Ecto neural progenitor cell (in vitro differentiated cells): Measurements from ENCODE around the gene KDM1B.
"Not testable (repeated sequence)": the region's sequence is repeated elsewhere in the genome, so short reads cannot be mapped to it uniquely, and the experiment has no call there.

Experiments
- DNase-seq: peaks from one replicate; pipeline ENCODE4 v3.0.0-alpha.2; 2018; ENCODE audit warnings: low spot score

Gene KDM1B

GRCh38 chr6:18148304-18149025, 6.8 kb upstream of the KDM1B start:
- no peak for DNase-seq

DNA sequence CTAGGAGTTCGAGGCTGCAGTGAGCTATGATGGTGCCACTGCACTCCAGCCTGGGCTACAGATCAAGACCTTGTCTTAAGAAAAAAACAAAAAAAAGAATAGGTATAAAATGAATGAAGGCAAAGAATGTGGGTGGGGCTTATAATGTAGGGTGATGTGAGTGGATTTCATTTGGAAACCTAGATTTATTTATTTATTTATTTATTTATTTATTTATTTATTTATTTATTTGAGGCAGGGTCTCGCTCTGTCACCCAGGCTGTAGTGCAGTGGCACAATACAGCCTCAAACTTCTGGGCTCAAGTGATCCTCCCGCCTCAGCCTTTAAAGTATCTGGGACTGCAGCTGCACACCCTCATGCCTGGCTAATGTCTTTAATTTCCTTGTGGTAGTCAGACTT, 3.8 kb upstream of the KDM1B start:
- not testable (repeated sequence) for DNase-seq

GRCh38 chr6:18151801-18152200, 3.4 kb upstream of the KDM1B start:
- DNase-seq: no peak

- DNase-seq: no peak
Measured at GRCh38 chr6:18153311-18153703, 1.9 kb upstream of the KDM1B start.

DNA sequence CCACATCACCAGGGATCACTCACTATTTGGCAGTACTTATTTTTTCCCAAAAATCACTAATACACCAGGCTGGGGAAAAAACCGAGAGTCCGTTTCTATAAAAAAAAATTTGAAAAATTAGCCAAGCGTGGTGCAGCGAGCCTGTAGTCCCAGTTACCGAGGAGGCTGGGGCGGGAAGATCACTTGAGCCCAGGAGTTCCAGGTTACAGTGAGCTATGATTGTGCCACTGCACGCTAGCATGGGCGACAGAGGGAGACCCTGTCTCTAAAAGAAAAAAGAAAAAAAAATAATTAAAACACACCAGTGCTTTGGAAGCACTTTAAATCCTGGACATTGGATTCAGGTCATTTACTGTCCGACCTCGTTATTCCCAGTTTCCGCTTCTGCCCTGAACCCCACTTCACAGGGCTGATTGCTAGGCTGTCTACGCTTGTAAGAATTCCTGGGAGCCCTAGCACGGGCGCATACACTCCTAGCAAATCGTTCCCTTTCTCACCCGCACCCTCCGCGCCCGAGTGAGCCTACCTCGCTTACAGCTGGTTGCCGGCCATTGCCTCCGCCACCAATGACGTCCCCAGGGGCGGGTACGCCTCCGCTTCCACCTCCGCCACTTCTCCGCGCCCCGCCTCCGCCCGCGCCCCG, 594 bp upstream of the KDM1B start, which contains the start of gene TPMT:
TPMT (minus strand) TSS at position 571 of the 643 bp plus-strand sequence. CDS start 5,950 bp downstream, outside the sequence.
- no peak for DNase-seq

GRCh38 chr6:18155864-18156421, 721 bp downstream of the KDM1B start:
- peak; percentile 72 for DNase-seq

DNA sequence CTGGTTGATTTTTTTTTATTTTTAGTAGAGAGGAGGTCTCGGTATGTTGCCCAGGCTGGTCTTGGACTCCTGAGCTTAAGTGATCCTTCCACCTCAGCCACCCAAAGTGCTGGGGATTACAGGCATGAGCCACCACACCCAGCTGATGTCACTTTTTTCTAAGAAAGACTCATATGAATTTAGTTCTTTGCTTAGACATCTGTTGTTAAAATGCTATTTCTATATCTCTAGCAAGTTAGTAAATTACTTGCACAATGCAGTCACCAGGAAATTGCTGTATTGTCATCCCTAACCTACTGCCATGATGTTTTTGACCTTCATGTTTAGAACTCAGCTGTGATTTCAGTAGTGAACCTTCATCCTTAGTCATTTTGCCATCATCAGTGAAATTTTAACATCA, 5.7 kb downstream of the KDM1B start:
- no peak for DNase-seq

DNA sequence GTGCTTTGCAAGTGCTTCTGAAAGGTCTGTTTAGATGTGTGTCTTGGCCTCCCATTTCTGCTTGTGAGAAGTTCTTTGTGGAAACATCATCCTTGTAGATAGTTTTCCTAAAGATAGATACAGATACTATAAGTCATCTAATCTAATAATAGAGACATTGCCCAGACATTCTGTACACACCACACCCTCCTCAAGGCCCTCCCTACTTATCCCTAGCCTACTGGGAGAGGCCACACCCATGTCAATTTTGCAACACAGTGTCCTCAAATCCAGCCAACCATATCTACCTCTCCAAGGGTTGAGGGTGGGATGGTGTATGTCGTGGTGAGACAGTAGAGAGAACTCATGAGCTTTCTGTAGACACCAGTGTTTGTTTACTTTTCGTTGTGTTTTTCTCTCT, 6.2 kb downstream of the KDM1B start:
- no peak for DNase-seq

GRCh38 chr6:18162401-18162800, 7.2 kb downstream of the KDM1B start:
- no peak for DNase-seq

DNA sequence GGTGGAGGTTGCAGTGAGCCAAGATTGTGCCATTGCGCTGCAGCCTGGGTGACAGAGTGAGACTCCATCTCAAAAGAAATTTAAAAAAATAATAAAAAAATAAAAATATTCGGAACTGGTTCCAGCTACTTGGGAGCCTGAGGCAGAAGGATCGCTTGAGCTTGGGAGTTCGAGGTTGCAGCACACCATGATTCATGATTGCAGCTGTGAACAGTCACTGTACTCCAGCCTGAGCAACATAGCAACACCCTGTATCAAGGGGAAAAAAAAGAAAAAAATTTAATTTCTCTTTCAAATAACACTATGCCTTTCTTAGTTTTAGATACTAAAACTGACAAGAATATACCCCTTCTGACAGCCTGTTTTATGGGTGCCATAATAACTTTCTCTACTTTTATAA, 10.5 kb downstream of the KDM1B start:
- no peak for DNase-seq

DNA sequence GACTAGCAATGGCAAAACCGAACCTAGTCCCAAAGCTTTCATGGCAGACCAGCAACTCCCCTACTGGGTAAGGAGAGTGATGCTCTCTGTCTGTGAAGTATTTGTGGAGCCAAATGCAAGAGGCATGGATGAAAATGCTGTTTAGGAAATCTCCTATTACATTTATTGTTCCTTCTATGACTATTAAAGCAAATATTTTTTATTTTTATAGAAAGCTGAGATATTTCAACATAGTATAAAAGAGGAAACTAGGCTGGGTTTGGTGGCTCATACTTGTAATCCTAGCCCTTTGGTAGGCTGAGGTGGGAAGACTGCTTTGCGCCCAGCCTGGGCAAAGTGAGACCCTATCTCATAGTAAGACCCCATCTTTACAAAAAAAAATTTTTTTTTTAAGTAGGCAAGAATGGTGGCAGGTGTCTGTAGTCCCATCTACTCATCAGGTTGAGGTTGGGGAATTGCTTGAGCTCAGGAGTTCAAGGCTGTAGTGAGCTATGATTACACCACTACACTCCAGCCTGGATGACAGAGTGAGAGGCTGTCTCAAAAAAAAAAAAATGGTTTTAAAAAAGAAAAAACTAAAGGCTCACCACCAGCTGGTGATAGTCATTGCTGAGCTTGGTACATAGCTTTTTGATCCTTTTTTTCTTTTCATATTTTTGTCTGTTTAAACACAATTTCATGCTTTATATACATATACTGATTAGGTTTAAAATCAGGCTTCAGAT, 11.3 kb downstream of the KDM1B start:
- no peak for DNase-seq

DNA sequence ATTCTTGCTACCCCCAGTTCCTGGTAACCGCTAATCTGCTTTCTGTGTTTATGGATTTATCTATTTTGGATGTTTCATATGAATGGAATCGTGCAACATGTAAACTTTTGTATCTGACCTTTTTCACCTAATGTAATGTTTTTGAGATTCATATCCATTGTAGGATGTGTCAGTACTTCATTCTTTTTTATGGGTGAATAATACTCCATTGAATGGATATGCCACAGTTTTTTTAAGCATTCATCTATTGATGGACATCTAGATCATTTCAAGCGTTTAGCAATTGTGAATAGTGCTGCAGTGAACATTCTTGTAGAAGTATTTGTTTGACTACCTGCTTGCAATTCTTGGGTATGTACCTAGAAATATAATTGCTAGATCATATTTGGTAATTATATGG, 13.0 kb downstream of the KDM1B start:
- no peak for DNase-seq

DNA sequence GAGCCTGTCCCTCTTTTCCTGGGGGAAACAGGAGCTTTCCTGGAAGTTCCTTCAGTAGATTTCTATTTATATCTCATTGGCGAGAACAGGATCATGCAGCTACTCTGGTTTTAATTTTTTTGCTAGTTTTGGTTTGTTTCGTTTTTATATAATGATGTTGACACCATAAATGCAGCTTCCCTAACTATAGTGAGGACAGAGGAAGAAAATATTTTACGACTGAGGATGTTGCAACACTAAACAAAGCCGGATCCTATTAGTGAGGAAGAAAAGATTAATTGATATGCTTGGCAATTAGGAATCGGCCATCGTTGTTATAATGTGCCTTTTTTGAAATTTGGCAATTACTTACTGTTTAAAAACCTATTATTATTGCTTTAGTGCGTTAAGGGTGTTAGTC, 16.6 kb downstream of the KDM1B start:
- no peak for DNase-seq

- not testable (repeated sequence) for DNase-seq
Measured at GRCh38 chr6:18176198-18176597, 21.0 kb downstream of the KDM1B start.

DNA sequence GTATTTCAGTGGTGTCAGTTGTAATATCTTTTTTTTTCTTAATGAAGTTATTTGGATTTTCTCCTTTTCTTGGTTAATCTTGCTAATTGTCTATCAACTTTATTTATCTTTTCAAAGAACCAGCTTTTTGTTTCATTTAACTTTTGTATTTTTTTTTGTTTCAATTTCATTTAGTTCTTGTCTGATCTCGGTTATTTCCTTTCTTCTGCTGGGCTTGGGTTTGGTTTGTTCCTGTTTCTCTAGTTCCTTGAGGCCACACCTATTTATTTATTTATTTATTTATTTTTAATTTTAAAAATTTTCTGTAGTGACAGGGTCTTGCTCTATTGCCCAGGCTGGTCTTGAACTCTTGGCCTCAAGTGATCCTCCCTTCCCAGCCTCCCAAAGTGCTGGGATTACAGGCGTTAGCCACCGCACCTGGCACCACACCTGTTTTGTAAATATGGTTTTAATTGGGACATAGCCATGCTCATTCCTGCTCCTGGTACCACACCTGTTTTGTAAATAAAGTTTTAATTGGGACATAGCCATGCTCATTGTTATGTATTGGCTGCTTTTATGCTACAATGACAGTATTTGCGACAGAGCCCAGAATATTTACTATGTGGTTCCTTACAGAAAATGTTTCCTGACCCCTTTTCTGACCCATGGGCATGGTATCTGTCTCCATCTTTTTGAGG, 22.2 kb downstream of the KDM1B start:
- no peak for DNase-seq

DNA sequence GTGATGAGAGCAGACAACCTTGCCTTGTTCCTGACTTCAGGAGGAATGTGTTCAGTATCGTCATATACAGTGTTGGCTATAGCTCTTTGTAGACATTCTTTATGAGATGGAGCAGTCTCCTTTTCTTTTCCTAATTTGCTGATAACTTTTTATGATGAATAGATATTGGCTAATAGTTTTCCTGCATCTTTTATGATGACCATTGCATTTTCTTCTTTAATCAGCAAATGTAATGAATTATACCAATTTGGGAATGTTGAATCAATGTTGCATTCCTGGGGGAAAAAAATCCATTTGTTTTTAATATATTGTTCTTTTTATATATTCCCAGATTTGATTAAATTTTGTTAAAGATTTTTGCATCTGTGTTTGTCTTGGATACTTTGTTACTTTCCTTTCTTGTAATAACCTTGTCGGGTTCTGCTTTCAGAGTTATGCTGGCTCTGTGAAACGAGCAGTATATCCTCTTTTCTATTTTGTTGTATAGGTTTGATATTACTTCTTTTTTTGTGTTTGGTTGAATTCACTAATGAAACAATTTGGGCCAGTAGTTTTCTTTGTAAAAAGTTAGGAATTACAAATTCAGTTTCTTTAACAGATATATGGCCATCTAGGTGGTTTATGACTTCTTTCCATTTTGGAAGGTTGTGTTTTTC, 23.9 kb downstream of the KDM1B start:
- no peak for DNase-seq

- no peak for DNase-seq
Measured at GRCh38 chr6:18179770-18180356, 24.6 kb downstream of the KDM1B start.

DNA sequence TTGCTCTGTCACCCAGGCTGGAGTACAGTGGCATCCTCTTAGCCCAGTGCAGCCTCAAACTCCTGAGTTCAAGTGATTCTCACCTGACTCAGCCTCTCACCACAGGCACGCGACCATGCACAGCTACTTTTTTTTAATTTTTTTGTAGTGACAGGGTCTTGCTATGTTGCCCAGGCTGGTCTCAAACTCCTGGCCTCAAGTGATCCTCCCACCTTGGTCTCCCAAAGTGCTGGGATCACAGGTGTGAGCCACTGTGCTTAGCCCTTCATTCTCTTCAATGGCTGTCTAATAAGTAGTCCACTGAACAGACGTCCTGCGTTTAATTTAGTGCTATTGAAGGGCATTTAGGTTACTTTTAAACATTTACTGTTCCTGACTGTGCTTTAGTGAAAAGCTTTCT, 27.3 kb downstream of the KDM1B start:
- no peak for DNase-seq

DNA sequence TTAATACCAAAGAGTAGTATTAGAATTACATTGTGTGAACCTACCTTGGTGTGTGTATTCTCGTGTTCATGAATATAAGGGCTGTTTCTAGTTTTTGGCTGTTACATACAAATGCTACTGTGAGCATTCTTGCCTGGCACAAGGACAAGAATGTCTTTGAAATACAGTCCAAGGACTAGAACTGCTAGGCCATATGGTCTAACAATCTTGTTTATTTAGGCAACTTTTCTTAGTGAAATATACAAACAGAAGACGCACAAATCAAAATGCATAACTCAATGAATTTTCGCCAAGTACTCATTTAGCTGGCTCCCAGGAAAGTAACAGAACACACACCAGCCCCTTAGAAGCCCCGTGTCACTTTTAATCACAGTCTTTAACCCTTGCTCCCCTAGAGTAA, 28.5 kb downstream of the KDM1B start:
- no peak for DNase-seq

- DNase-seq: no peak
Measured at GRCh38 chr6:18185624-18186023, 30.4 kb downstream of the KDM1B start.

GRCh38 chr6:18186033-18186432, 30.8 kb downstream of the KDM1B start:
- DNase-seq: no peak
